GM21447 (cell line): ENCODE data around the gene PRKACG.
"Not testable (repeated sequence)": the region's sequence is repeated elsewhere in the genome, so short reads cannot be mapped to it uniquely, and the experiment has no call there.

Experiments used
- ATAC-seq: cut with Tn5 transposase; IDR thresholded peaks from one replicate; pipeline ENCODE4 v1.9.1; 2021; ENCODE audit not compliant: unreplicated experiment

Gene PRKACG

DNA sequence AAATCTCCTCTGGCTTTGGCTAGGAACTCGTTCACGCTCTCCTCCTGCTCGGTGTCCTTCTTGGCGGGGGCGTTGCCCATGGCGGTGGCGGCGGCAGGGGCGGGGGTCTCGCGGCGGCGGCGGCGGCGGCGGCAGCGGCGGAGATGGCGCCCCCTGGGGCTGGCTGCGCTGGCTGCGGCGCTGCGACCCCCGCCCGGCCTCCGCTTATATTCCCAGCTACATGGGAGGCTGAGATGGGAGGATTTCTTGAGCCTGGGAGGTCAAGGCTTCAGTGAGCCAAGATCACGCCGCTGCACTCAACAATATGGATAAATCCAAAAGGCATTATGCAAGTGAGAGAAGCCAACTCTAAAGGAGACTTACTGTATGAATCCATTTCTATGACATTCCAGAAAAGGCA is at the start of gene PRKACG:
Gene PRKACG, minus strand, starts transcription at position 101 of the 400 bp plus-strand sequence. Its CDS starts 21 bp downstream, at position 80.
- ATAC-seq = no peak

- ATAC-seq = no peak
These were observed 48.3 kb upstream of the PRKACG start for GRCh38 chr9:69062195-69062594.

DNA sequence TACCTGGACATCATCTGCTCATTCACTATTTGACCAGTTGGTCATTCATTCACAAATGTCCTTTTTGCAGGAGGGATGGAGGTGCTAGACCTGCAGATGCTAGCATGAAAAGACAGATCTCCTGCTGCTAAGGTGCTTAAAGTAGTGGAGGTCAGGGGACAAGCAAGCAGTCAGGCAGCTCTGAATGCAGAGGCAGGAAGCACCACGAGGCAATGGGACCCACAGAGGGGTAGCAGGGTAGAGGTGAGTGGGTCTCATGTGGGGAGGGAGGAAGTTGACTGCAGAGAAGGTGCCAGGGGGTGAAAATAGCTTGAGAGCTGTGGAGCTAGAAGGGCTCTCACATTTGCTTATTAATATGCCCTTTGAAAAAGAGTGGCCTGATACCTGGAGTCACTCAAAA is 46.9 kb upstream of the PRKACG start:
- no peak for ATAC-seq

DNA sequence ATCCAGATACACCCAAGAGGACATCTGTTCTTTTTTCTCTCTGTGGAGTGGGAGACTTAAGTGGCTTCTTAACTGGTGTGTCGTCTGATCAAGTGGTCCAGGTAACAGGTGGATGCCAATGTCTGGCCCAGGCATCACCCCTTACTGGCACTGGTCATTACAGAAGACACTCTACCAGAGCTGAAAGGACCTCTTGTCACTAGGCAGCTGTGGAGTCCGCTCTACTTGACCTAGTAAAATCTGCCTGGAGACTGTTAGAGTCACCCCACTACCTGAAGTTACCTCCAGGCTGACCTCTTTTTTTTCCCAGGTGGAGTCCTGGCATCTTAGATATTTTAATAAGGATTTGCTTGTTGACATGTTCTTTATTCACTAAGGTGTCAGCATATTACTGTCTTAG is 44.2 kb upstream of the PRKACG start:
- ATAC-seq = no peak

- ATAC-seq = no peak
These were observed 42.4 kb upstream of the PRKACG start for GRCh38 chr9:69056191-69056815.

GRCh38 chr9:69054989-69055388 is 41.1 kb upstream of the PRKACG start:
- no peak for ATAC-seq

- ATAC-seq = not testable (repeated sequence)
These were observed 37.0 kb upstream of the PRKACG start for GRCh38 chr9:69050936-69051335.

DNA sequence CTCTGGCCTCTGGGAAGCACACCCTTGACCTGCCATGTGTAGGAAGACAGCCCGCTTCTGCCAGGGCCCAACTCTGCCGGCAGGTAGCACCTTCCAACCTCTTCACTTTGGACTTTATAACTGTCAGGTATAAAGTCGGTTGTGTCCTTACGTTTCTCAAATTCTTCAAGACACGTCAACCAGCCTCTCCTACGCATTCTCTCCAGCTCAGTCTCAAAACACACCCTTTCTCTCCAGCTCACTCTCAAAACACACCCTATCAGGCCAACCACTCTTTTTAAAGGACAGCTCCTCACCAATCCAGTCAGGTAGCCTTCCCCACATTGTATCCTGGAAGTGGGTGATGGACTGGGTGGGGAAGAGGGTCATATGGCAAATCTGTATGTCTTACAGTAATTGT is 35.2 kb upstream of the PRKACG start:
- ATAC-seq = no peak

GRCh38 chr9:69047371-69047770 is 33.5 kb upstream of the PRKACG start:
- ATAC-seq = no peak

GRCh38 chr9:69046723-69047122 is 32.8 kb upstream of the PRKACG start:
- ATAC-seq = no peak

DNA sequence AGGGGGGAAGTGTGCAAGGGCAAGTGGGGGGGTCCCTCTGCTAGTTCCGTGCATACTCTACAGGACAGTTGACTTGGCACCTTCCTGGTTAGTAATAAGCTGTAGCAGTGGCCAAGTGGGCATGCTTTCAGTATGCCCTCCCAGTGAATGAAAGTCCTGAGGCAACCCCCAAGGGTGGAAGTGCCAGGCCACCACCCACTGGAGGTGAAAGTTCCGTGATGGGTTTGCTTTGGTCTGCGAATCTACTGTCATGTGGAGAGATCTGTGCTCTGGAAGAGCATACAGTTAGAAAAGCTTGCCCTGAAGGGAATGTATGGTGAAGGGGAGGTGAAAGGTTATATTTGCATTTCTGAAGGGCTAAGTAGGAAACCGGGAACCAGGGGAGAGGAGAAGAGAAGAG is 31.9 kb upstream of the PRKACG start:
- ATAC-seq = no peak

GRCh38 chr9:69044240-69045219 is 30.6 kb upstream of the PRKACG start:
- ATAC-seq = no peak

- ATAC-seq = no peak
These were observed 26.7 kb upstream of the PRKACG start for GRCh38 chr9:69040646-69041045.

DNA sequence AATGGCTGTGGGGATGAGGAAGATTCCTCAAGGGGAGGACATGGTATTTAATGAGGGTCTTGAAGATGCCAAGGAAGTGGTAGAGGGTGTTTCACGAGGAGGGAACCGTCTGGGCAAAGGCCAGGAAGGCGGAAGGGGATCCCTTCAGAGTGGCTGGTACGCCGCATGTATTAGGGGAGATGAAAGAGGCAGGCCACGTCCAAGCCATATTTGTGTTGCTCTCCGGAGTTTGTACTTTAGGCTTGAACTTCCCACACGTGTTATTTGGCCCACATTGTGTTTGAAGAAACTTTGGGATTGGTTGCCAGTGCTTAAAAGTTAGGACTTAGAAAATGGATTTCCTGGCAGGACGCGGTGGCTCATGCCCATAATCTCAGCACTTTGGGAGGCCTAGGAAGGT is 22.9 kb upstream of the PRKACG start:
- ATAC-seq = no peak

DNA sequence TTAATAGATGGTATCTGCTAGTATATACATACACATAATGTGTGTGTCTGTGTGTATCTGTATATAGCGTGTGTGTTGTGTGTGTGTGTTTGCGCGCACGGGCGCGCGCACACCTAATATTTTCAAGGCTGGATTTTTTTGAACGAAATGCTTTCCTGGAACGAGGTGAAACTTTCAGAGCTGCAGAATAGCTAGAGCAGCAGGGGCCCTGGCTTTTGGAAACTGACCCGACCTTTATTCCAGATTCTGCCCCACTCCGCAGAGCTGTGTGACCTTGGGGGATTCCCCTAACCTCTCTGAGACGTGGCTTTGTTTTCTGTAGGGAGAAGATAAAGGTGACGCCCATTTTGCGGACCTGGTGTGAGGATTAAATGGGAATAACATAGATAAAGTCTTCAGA is 22.4 kb upstream of the PRKACG start:
- ATAC-seq = peak; percentile 40

DNA sequence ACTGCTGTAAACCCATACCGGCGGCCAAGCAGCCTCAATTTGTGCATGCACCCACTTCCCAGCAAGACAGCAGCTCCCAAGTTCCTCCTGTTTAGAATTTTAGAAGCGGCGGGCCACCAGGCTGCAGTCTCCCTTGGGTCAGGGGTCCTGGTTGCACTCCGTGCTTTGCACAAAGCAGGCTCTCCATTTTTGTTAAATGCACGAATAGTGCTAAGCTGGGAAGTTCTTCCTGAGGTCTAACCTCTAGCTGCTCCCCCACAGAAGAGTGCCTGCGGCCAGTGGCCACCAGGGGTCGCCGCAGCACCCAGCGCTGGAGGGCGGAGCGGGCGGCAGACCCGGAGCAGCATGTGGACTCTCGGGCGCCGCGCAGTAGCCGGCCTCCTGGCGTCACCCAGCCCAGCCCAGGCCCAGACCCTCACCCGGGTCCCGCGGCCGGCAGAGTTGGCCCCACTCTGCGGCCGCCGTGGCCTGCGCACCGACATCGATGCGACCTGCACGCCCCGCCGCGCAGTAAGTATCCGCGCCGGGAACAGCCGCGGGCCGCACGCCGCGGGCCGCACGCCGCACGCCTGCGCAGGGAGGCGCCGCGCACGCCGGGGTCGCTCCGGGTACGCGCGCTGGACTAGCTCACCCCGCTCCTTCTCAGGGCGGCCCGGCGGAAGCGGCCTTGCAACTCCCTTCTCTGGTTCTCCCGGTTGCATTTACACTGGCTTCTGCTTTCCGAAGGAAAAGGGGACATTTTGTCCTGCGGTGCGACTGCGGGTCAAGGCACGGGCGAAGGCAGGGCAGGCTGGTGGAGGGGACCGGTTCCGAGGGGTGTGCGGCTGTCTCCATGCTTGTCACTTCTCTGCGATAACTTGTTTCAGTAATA is 21.8 kb upstream of the PRKACG start, which contains the start of gene FXN:
Gene FXN, plus strand, starts transcription at position 315 of the 871 bp plus-strand sequence. Its CDS starts 31 bp downstream, at position 346.
- ATAC-seq = peak; percentile 90

DNA sequence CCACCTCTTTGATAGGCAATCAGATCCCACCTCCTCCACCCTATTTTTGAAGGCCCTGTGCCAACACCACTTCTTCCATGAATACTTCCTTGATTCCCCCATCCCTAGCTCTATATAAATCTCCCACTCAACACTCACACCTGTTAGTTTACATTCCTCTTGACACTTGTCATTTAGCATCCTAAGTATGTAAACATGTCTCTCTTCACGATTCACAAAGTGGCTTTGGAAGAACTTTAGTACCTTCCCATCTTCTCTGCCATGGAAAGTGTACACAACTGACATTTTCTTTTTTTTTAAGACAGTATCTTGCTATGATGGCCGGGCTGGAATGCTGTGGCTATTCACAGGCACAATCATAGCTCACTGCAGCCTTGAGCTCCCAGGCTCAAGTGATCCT is 20.2 kb upstream of the PRKACG start:
- no peak for ATAC-seq

DNA sequence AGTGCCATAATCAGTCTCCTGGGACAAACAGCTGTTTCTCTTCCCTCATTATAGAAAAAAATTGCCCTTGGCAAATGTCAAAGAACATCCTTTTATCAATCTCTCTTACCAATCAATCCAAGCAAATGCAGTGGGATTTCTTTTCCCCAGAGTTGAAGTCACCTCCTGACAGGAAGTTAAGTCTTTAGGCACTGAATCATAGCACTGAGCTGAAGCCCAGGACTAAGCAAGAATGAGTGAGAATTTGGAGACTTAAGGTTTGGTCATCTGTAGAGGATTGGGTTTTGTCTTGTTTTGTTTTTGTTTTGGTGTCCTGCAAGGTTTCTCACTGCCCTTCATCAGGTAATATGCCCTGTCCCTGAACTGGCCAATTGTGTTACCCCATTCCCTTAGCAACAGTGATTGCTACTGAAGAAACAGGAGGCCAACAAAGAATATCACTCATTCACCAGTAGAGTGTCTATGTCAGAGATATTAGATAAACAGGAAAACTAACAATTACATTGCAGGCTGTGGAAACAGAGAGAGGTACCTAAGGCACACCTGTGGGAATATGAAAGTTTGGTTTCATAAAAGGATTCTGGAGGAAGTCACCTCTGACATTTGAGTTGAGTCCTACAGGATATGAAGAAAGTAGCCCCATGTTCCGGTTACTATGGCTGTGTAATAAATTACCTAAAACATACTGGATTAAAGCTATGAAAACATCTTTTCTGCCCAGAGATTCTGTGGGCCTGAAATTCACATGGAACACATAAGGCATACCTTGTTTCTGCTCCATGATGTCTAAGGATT is 17.1 kb upstream of the PRKACG start:
- ATAC-seq = no peak

DNA sequence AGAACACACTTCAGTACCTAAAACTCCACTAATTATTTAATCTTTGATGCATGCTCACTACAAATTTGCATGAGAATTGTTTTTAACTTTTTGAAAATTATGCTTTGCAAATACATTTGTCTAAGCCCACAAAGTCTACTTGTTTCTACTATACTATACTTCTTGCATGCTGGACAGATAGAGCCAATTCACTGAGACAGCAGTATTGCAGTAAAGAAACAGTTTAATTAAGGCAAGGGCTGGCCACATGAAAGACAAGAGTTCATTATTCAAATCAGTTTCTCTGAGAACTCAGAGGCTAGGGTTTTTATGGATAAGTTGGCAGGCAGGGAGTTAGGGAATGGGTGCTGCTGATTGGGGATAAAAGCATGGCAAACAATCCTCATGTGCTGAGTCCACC is 15.6 kb upstream of the PRKACG start:
- ATAC-seq = no peak

- no peak for ATAC-seq
These were observed 14.8 kb upstream of the PRKACG start for GRCh38 chr9:69028754-69029153.
